GM10248 (cell line): Measurements from ENCODE around the gene MMP17.

Source experiments
- CTCF ChIA-PET: fragments of 300-600 bp; sonication (Branson Sonifier 250); formaldehyde crosslinking; extraction: SDS; loops from one replicate; lab custom pipeline; 2021; ENCODE audit warnings: antibody characterized with exemption; lab: Yijun Ruan, JAX
- POLR2A ChIA-PET: fragments of 350-650 bp; sonication (Branson Sonifier 250); formaldehyde crosslinking; extraction: SDS; loops from one replicate; lab custom pipeline; 2020; ENCODE audit warnings: antibody characterized with exemption; lab: Yijun Ruan, JAX
- DNase-seq: peaks from one replicate; pipeline ENCODE4 v3.0.0; 2012; ENCODE audit errors: extremely low spot score
- CTCF ChIP-seq: IDR thresholded peaks from 2 replicates; pipeline ENCODE4 v1.5.1; 2012; ENCODE audit warnings: mild to moderate bottlenecking, low read depth; ENCODE audit errors: extremely low read depth, missing control alignments, control extremely low read depth

Gene MMP17

GRCh38 chr12:131844140-131844539, 15.9 kb downstream of the MMP17 start:
- CTCF ChIA-PET, result interaction anchor here (1.2 kb wide), 1 partner anchor 9 kb away, joined by 4 read pairs; no protein-coding TSS in a partner anchor
- no peak for TF ChIP-seq CTCF
- DNase-seq, result no peak
- POLR2A ChIA-PET, result no interaction called here

DNA sequence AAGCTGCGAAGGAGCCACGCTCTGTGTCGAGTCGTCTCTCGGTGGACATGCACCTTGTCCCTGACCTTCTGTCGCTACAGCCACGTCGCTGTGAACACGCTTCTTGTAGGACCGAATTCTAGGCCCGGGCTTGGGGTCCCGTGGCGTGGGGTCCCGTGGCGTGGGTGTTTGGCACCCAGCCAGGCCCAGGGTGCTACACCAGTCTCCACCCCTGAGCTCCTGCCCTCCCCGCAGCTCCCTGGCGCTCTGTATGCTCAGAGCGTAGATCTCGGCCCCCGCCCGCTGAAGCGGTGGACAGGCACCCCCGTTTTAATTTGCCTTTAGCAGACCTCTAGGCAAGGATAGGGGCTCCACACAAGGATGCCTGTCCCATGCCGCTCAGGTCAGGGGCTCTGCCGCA, 16.5 kb downstream of the MMP17 start:
- DNase-seq, result no peak
- POLR2A ChIA-PET, result no interaction called here

GRCh38 chr12:131845121-131845520, 16.9 kb downstream of the MMP17 start:
- TF ChIP-seq CTCF, result no peak
- CTCF ChIA-PET, result no interaction called here

More for the DNA sequence above, 16.5 kb downstream of the MMP17 start:
- CTCF ChIA-PET, result interaction anchor here (1.2 kb wide), 1 partner anchor 9 kb away, joined by 4 read pairs; no protein-coding TSS in a partner anchor
- no peak for TF ChIP-seq CTCF

DNA sequence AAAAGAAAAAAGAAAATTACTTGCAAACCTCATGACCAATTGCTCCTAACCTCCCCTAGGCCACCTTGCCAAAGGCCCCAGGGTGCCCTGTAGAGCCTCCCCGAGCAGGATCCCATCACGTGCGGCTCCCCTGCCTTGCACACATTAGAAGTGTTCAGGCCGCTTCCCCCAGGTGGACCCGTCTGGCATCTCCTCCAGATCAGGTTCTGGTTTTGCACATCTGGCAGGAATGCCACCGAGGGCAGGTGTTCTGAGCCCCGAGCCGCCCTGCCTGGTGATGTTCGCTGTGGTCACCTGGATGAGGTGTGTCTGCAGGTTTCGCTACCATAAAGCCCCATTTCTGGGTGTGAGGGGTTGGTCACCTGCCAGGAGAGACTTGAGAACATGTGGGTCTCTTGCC, 19.3 kb downstream of the MMP17 start:
- CTCF ChIA-PET, result no interaction called here
- no peak for TF ChIP-seq CTCF
- POLR2A ChIA-PET, result no interaction called here
- no peak for DNase-seq

More at GRCh38 chr12:131845121-131845520, 16.9 kb downstream of the MMP17 start:
- POLR2A ChIA-PET, result no interaction called here
- no peak for DNase-seq

DNA sequence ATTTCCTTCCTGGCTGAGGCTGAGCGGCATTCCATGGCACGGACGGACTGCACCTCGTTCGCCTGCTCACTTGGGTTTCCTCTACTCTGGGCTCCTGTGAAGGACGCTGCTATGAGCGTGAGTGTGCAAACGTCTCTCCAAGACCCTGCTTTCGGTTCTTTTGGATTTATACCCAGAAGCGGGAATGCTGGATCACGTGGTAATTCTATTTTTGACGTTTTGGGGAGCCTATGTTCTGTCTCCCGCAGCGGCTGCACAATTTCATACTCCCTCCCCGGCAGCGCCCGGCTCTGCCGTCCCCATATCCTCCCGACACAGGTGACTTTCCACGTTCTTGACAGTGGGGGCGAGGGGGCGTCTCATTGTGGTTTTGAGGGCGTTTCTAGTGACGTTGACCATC, 20.6 kb downstream of the MMP17 start:
- POLR2A ChIA-PET, result no interaction called here
- CTCF ChIA-PET, result no interaction called here
- DNase-seq, result no peak
- TF ChIP-seq CTCF, result no peak

DNA sequence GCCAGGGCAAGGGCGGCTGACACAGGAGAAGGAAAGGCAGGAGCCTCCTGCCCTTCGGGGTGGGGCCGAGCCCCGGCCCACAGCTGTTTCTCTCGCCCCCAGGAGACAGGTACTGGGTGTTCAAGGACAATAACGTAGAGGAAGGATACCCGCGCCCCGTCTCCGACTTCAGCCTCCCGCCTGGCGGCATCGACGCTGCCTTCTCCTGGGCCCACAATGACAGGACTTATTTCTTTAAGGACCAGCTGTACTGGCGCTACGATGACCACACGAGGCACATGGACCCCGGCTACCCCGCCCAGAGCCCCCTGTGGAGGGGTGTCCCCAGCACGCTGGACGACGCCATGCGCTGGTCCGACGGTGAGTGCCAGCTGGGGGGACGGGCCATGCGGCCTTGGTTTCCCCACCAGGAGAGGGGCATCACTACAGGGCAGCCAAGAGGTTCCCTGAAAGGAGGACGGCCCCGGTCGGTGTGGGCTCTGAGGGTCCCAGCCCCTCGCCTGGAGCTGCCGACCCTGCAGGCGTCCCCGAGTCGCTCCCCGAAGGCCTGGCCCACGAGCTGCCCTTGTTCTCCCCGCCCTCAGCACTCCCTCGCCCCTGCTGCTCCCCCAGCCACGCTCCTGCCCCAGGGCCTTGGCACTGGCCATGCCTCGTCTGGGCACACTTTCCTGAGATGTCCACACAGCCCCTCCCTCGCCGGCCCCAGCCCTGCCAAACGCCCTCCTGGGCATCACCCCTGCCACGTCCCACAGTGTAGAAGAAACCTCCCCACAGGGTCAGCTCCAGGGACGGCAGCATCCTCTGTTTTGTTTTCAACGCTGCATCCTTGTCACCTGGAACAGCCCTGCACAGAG, 21.7 kb downstream of the MMP17 start:
- DNase-seq, result no peak
- ChIA-PET POLR2A (no interaction called here), CTCF (no interaction called here)
- TF ChIP-seq CTCF, result no peak
